Measurements from ENCODE around the gene BSX. TPM values are rescaled to one million over a fixed set of nuclear protein-coding genes. Genes with fewer than 3 reads are reported as not detected.

Gene BSX
- total and polyA plus RNA-seq, 2 of the 4 experiments (the other 2 are of a cell fraction): not detected

- no peaks in the 10 kb centered on the region for H3K9me1 ChIP-seq (ENCODE audit: insufficient read depth, low read length)
- H2AK5ac ChIP-seq (ENCODE audit: low read depth, low read length): no peak overlapping the region
- no peak overlapping the region for H2BK120ac ChIP-seq (ENCODE audit: low read depth, low read length)
- no peak overlapping the region for H3K4me3 ChIP-seq (ENCODE audit: insufficient read depth, low read depth, low read length)
- intact Hi-C loops (cut with micrococcal nuclease): no loop called here
- DNase-seq (no peak), ATAC-seq (ENCODE audit: low read depth) (no peak)
- peaks cover 29% of the 10 kb centered on the region for H3K27me3 ChIP-seq (ENCODE audit: control insufficient read depth, insufficient read depth, low read length)
- H2AK9ac ChIP-seq (replicated peaks; ENCODE audit: low read depth, low read length, poor library complexity): no peak overlapping the region
- H3K4me2 ChIP-seq (ENCODE audit: low read depth, low read length): no peak overlapping the region
- no peak overlapping the region for H3K56ac ChIP-seq (ENCODE audit: extremely low read depth, insufficient read depth, low read length)
- no peaks in the 10 kb centered on the region for H3K79me1 ChIP-seq (ENCODE audit: low read depth in 1 of 2, low read length in 2 of 2)
- no TSS peak for BruUV-seq (replicated peaks)
- H3K9me3 ChIP-seq (ENCODE audit: control insufficient read depth, insufficient read depth, low read length): no peaks in the 10 kb centered on the region
- H3K18ac ChIP-seq (ENCODE audit: low read depth, low read length): no peak overlapping the region
- no peak overlapping the region for H2BK5ac ChIP-seq (ENCODE audit: low read depth, low read length, poor library complexity, severe bottlenecking)
- ChIA-PET CTCF (no interaction called here), POLR2A (ENCODE audit: unreplicated experiment) (no interaction called here)
- no peak overlapping the region for H2BK15ac ChIP-seq (ENCODE audit: low read depth, low read length)
- WGBS, 2 experiments (ENCODE audit: extremely low coverage in 2 of 2, insufficient read length in 1 of 2): no CpG with 5 or more reads among the region's 5 CpGs
- no peaks in the 10 kb centered on the region for H4K20me1 ChIP-seq (ENCODE audit: insufficient read depth, low read length)
- H4K5ac ChIP-seq (ENCODE audit: low read depth, low read length): no peak overlapping the region
- H3K9ac ChIP-seq (ENCODE audit: low read depth, low read length): no peak overlapping the region
- no peaks in the 10 kb centered on the region for H3K36me3 ChIP-seq (ENCODE audit: control insufficient read depth, insufficient read depth, low read length)
- in situ Hi-C loops (cut with MboI; ENCODE audit: low sequenced_read_pairs): no loop called here
- H3K23ac ChIP-seq (ENCODE audit: low read depth, low read length): no peak overlapping the region
- no peak overlapping the region for H3K4ac ChIP-seq (ENCODE audit: low read depth, low read length)
- H4K91ac ChIP-seq (ENCODE audit: insufficient read depth, low read depth, low read length): no peak overlapping the region
- TF ChIP-seq MAZ (IDR thresholded peaks at IDR 0.05; ENCODE audit: borderline replicate concordance, low read depth, low read length) (no peak), MAFK (IDR thresholded peaks at IDR 0.05; ENCODE audit: low read depth, low read length) (no peak), RFX5 (IDR thresholded peaks at IDR 0.05; ENCODE audit: low read depth, low read length) (no peak), USF2 (IDR thresholded peaks at IDR 0.05; ENCODE audit: low read depth, low read length) (no peak), FOS (IDR thresholded peaks at IDR 0.05; ENCODE audit: low read depth, low read length) (no peak), POLR2A (IDR thresholded peaks at IDR 0.05; ENCODE audit: low read depth, low read length) (no peak), CHD1 (IDR thresholded peaks at IDR 0.05; ENCODE audit: low read depth, low read length) (no peak), MXI1 (IDR thresholded peaks at IDR 0.05; ENCODE audit: borderline replicate concordance, low read depth, low read length) (no peak), BHLHE40 (IDR thresholded peaks at IDR 0.05; ENCODE audit: low read depth, low read length) (no peak), NFE2L2 (IDR thresholded peaks at IDR 0.05; ENCODE audit: low read depth, low read length) (no peak), RCOR1 (IDR thresholded peaks at IDR 0.05; ENCODE audit: insufficient replicate concordance, low read length) (no peak)
- TF ChIP-seq, protein P1, sequence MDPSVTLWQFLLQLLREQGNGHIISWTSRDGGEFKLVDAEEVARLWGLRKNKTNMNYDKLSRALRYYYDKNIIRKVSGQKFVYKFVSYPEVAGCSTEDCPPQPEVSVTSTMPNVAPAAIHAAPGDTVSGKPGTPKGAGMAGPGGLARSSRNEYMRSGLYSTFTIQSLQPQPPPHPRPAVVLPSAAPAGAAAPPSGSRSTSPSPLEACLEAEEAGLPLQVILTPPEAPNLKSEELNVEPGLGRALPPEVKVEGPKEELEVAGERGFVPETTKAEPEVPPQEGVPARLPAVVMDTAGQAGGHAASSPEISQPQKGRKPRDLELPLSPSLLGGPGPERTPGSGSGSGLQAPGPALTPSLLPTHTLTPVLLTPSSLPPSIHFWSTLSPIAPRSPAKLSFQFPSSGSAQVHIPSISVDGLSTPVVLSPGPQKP (IDR thresholded peaks at IDR 0.05; ENCODE audit: borderline replicate concordance, low read depth, low read length): no peak
- TF ChIP-seq, protein P2, sequence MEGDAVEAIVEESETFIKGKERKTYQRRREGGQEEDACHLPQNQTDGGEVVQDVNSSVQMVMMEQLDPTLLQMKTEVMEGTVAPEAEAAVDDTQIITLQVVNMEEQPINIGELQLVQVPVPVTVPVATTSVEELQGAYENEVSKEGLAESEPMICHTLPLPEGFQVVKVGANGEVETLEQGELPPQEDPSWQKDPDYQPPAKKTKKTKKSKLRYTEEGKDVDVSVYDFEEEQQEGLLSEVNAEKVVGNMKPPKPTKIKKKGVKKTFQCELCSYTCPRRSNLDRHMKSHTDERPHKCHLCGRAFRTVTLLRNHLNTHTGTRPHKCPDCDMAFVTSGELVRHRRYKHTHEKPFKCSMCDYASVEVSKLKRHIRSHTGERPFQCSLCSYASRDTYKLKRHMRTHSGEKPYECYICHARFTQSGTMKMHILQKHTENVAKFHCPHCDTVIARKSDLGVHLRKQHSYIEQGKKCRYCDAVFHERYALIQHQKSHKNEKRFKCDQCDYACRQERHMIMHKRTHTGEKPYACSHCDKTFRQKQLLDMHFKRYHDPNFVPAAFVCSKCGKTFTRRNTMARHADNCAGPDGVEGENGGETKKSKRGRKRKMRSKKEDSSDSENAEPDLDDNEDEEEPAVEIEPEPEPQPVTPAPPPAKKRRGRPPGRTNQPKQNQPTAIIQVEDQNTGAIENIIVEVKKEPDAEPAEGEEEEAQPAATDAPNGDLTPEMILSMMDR (conservative IDR thresholded peaks at IDR 0.05; ENCODE audit: low read depth, low read length): no peak
- H3K4me1 ChIP-seq (ENCODE audit: control insufficient read depth, insufficient read depth, low read length): no peaks in the 10 kb centered on the region
- no peak overlapping the region for H2AFZ ChIP-seq (replicated peaks; ENCODE audit: low read length, poor library complexity)
- dilution Hi-C loops (cut with HindIII; ENCODE audit: low sequenced_read_pairs, unreplicated experiment): no loop called here
- no peak overlapping the region for H3K27ac ChIP-seq (ENCODE audit: insufficient read depth, low read length)
- H2BK20ac ChIP-seq (ENCODE audit: low read depth, low read length): no peak overlapping the region
- H3K14ac ChIP-seq (replicated peaks; ENCODE audit: low read depth, low read length): no peak overlapping the region
- H4K8ac ChIP-seq (ENCODE audit: low read depth in 2 of 2, low read length in 2 of 2): no peak overlapping the region
These were observed 19.1 kb upstream of the BSX start for GRCh38 chr11:123000721-123001120.

All from IMR-90 (cell line).